DOHH2 (cell line): Measurements from ENCODE around the gene IQGAP3.
A peak's percentile ranks its signal among the peaks of the same experiment; 100 is the strongest.

Experiments used
- H3F3A ChIP-seq: fragments of 200-600 bp; sonication (generic), shearing (Covaris generic); 2 replicates; pipeline ENCODE4 v1.6.0; 2016; ENCODE audit warnings: antibody characterized with exemption, mild to moderate bottlenecking; ENCODE audit not compliant: control insufficient read depth, insufficient read depth
- H3K27ac ChIP-seq: fragments of 200-600 bp; sonication (generic); 2 replicates; pipeline ENCODE4 v1.5.1; 2014; ENCODE audit warnings: low read depth, mild to moderate bottlenecking, low read length, moderate library complexity
- H3K27me3 ChIP-seq: fragments of 200-600 bp; sonication (generic); 2 replicates; pipeline ENCODE4 v1.6.1; 2014; ENCODE audit warnings: mild to moderate bottlenecking, low read length, mixed read lengths; ENCODE audit not compliant: control insufficient read depth
- H3K36me3 ChIP-seq: fragments of 200-600 bp; sonication (generic); 2 replicates; pipeline ENCODE4 v1.6.1; 2014; ENCODE audit warnings: mild to moderate bottlenecking, low read length, moderate library complexity, mixed read lengths; ENCODE audit not compliant: control insufficient read depth
- H3K4me1 ChIP-seq: fragments of 200-600 bp; sonication (generic); 2 replicates; pipeline ENCODE4 v1.6.1; 2014; ENCODE audit warnings: mild to moderate bottlenecking, low read length, mixed read lengths; ENCODE audit not compliant: control insufficient read depth
- H3K4me2 ChIP-seq: fragments of 200-600 bp; sonication (generic); 2 replicates; pipeline ENCODE4 v1.6.0; 2014; ENCODE audit warnings: mild to moderate bottlenecking, low read length, moderate library complexity
- H3K4me3 ChIP-seq: fragments of 200-600 bp; sonication (generic); 2 replicates; pipeline ENCODE4 v1.5.1; 2014; ENCODE audit warnings: mild to moderate bottlenecking, low read length, mixed read lengths
- H3K79me2 ChIP-seq: fragments of 200-600 bp; sonication (generic); 2 replicates; pipeline ENCODE4 v1.6.1; 2014; ENCODE audit warnings: mild to moderate bottlenecking, low read length, mixed read lengths; ENCODE audit not compliant: control insufficient read depth
- H3K9me2 ChIP-seq: fragments of 200-600 bp; sonication (generic); replicated peaks from 2 replicates; pipeline ENCODE4 v1.6.1; 2014; ENCODE audit warnings: mild to moderate bottlenecking, low read length, mixed read lengths; ENCODE audit not compliant: control insufficient read depth
- H3K9me3 ChIP-seq: fragments of 200-600 bp; sonication (generic); 2 replicates; pipeline ENCODE4 v1.6.1; 2014; ENCODE audit warnings: antibody characterized with exemption, low read length, mixed read lengths; ENCODE audit not compliant: control insufficient read depth, insufficient read depth
- H4K20me1 ChIP-seq: fragments of 200-600 bp; sonication (generic); 2 replicates; pipeline ENCODE4 v1.6.0; 2014; ENCODE audit warnings: low read depth, mild to moderate bottlenecking, antibody characterized with exemption, low read length, moderate library complexity; ENCODE audit not compliant: control insufficient read depth, insufficient read depth
- CTCF ChIP-seq: fragments of 200-600 bp; sonication (generic); IDR thresholded peaks from one replicate; pipeline ENCODE4 v1.5.1; 2014; ENCODE audit warnings: antibody characterized with exemption, mild to moderate bottlenecking, low read depth, low read length; ENCODE audit not compliant: poor library complexity, severe bottlenecking
- EZH2phosphoT487 ChIP-seq: fragments of 200-600 bp; sonication (generic); IDR thresholded peaks from 2 replicates; pipeline ENCODE4 v1.6.1; 2017; ENCODE audit warnings: borderline replicate concordance, mild to moderate bottlenecking, antibody characterized with exemption, low read length, moderate library complexity, mixed read lengths

IQGAP3 gene

GRCh38 chr1:156493154-156493631 is 79.2 kb downstream of the IQGAP3 start:
- H3K27me3 ChIP-seq: no peaks in the 10 kb centered on the region
- H3K9me2 ChIP-seq: no peaks in the 10 kb centered on the region
- no peaks in the 10 kb centered on the region for H3K9me3 ChIP-seq
- peaks cover 89% of the 10 kb centered on the region for H3K36me3 ChIP-seq
- peaks cover 100% of the 10 kb centered on the region for H3K4me1 ChIP-seq
- H3K79me2 ChIP-seq: peaks cover 98% of the 10 kb centered on the region
- H3K4me3 ChIP-seq: peak overlapping the region; percentile 75
- no peak for TF ChIP-seq EZH2phosphoT487
- TF ChIP-seq CTCF: no peak
- peak overlapping the region; percentile 87 for H3K4me2 ChIP-seq
- peak overlapping the region; percentile 97 for H3K27ac ChIP-seq
- H3F3A ChIP-seq: peaks cover 29% of the 10 kb centered on the region
- 0 out of 2 replicates have a peak, but pooled peaks cover 4% of the 10 kb centered on the region for H4K20me1 ChIP-seq

GRCh38 chr1:156492591-156493080 is 79.7 kb downstream of the IQGAP3 start:
- Histone ChIP-seq H3K4me3 (peak overlapping the region; percentile 75), H4K20me1 (0 out of 2 replicates have a peak, but pooled peaks cover 4% of the 10 kb centered on the region), H3K4me1 (peaks cover 100% of the 10 kb centered on the region), H3F3A (peaks cover 29% of the 10 kb centered on the region), H3K4me2 (peak overlapping the region; percentile 87), H3K36me3 (peaks cover 90% of the 10 kb centered on the region), H3K27me3 (no peaks in the 10 kb centered on the region), H3K9me2 (no peaks in the 10 kb centered on the region), H3K9me3 (no peaks in the 10 kb centered on the region), H3K27ac (peak overlapping the region; percentile 97), H3K79me2 (peaks cover 98% of the 10 kb centered on the region)
- TF ChIP-seq CTCF (no peak), EZH2phosphoT487 (no peak)

GRCh38 chr1:156492013-156492590 is 80.3 kb downstream of the IQGAP3 start:
- TF ChIP-seq EZH2phosphoT487 (no peak), CTCF (no peak)
- Histone ChIP-seq H3F3A (peaks cover 29% of the 10 kb centered on the region), H3K4me2 (peak overlapping the region; percentile 87), H3K9me2 (no peaks in the 10 kb centered on the region), H4K20me1 (0 out of 2 replicates have a peak, but pooled peaks cover 2% of the 10 kb centered on the region), H3K36me3 (peaks cover 90% of the 10 kb centered on the region), H3K27ac (peak overlapping the region; percentile 97), H3K4me3 (peak overlapping the region; percentile 75), H3K27me3 (no peaks in the 10 kb centered on the region), H3K9me3 (no peaks in the 10 kb centered on the region), H3K4me1 (peaks cover 100% of the 10 kb centered on the region), H3K79me2 (peaks cover 98% of the 10 kb centered on the region)
